Fibroblast of the conjunctiva (primary cell): ENCODE measurements around the gene NTSR2.

Source experiments
- DNase-seq: peaks from one replicate; pipeline ENCODE4 v3.0.0-alpha.2; 2010; ENCODE audit warnings: low read depth

The NTSR2 gene

DNA sequence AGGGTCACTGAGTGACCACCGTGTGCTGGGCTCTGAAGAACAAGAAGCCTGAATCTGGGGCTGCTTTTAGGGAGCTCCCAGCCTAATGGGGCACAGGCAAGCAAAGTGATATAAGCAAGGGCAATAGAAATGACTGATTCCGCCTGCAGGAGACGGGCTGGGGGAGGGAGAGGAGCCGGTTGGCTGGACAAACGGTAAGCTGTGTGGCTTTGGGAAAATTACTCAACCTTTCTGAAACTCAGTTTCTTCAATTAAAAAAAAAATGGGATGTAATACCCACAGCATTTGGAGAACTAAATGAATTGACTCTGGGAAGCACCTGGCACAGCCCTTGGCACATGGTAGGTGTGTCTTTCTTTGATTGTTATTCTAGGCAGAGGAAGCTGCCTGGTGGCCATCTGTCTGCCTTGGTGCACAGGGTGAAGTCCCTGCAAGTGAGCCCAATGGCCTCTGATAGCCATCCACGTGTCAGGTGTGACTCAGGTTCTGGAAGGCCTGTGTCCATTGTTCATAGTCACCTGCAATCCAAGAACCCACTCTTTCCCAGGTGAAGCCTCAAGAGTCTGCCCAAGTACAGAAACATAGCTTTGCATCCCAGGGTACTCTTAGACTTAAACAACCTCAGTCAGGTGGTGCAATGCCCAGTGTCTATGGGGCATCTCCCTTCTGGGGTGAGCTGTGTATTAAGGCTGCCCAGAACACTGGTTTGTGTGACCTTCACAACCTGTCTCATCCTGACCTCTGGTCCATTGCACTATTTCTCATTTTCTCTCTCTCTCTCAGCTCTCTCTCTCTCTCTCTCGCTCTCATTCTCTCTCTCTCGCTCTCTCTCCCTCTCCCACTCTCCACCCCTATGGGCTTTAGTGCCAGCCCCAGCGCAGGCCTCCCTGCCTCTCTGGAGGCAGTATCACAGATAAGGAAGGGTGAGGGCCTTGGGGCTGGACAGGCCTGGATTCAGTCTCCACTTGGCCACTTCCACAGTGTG lies 30.0 kb upstream of the NTSR2 start:
- DNase-seq: no peak

DNA sequence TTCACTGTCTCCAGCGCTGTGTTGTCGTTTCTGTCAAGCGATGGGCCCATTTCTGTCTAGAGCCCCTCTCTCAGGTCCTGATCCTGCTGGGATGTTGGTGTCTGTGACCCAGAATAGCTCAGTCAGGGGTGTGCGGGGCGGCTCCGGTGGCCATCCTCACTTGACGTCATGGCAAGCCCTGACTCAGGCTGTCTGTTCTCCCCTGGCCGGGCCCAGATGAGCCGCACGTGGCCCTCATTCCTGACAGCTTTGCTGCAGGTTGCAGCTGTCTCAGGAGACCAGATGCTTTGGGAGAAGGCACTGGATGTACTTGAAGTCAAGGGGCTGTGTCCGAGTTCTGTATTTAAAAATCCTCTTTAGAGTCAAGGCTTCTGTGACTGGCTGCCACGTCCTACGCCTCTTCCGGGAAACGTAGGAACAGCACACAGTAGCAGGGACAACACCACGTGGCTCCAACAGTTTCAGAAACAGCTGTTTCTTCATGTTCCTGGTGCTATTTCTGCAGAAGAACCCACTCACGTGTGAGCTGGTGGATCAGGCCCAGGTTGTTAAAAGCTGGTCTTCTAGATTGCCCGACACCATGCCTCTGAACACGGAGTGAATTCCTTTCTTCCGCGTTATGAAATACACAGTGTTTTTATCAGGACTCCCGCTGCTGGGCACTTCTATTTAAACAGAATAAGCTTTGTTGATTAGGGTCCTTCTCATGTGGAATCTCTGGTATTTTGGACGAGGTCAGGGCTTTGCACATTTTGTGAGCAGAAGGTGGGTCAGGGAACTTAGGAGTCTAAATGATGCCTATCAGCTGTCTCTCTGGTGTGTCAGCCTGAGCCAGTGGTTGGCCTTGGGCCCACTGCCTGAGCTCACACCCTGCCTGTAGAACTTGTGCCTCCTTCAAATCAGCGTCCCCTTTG lies 28.3 kb upstream of the NTSR2 start:
- no peak for DNase-seq

DNA sequence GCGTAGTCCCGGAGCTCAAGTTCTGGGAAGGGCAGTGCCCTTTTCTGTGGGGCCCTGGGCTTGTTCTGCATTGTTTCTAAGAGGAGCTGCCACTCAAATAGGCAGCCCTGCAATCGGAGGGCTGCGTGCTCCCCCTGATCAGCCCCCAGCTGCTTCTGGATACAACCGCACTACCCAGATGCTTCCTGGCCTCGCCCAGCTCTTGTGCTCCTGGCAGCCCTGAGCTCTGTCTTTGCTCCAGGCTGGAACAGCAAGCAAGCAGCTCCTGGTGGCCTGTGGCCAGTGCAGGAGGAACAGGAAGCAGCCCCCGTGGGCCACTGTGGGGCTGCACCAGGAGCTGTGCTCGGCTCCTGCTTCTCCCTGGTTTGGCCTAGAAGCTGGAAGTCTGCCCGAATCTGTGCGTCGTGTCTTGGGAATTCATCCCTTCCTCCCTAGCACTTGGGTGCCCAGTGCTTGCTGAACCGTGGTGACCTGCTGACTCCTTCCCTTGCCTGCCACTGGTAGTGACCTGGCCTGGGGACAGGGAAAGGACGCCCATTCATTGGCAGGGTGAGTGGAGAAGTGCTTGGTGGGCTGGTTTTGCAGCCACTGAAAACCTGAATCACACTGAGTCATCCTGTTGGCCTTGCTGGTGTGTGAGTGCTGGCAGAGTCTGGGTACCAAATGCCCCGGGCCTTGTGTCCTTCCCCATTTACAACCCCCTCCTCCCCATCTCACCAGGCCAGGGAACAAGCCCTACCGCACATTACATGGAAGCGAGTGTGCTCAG lies 27.3 kb upstream of the NTSR2 start:
- no peak for DNase-seq

DNA sequence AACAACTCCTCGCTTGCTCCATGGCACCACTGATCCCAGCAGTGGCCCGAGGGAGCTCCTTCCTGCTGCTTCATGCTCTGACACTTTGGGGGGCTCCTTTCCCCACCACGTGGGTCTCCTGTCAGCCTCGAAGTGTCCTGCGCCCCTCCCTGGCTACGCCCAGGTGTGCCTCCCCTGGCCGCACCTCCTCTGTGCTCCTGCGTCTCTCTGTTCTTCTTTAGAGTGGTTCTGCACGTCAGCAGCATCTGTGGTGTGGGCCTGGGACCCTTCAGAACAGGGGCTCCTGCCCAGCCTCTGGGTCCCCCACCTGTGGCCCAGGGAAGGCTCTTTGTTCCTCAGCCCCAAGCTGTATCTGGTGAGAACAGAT lies 26.7 kb upstream of the NTSR2 start:
- no peak for DNase-seq

DNA sequence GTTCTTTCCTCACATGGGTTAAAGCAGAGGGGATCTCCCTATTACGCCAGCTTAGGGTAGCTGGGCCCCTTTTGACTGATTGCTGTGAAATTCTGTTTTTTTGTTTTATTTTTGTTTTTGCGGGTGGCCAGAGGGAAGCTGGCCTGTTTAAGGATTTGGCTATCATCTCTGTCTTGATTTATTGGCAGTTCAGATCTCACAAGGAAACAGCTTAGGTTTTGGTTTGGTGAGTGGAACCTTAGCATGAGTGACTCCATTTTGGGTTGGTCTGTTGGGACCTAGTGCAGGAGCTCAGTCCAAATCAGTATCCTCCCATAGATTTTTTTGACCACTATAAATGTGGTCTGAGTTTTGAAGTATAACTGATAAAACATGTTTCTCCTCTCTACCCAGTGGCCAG lies 25.6 kb upstream of the NTSR2 start:
- no peak for DNase-seq

DNA sequence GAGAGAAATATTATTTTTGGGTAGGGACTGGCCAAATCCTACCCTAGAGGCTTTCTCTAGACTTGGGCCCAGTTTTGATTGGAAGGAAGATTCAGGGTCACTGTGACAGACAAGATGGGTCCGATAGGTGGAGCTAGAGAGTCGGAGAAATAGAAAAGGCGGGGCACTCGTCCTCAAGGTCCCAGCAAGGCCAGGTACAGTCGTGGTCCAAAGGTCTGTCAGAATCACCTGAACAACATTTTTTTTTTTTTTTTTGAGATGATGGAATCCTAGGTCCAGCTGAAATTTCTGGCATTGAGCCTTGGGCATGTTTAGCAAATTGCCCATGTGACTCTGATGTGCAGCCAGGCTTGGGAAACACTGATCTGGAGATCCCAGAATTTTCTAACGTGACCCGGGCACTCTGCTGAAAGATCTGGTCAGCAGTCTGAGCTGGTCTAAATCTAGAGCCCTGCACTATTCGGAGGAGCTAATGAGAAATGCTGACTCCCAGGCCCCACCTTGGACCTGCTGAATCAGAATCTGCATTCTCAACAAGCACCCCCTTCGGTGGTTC lies 23.0 kb upstream of the NTSR2 start:
- DNase-seq: no peak

DNA sequence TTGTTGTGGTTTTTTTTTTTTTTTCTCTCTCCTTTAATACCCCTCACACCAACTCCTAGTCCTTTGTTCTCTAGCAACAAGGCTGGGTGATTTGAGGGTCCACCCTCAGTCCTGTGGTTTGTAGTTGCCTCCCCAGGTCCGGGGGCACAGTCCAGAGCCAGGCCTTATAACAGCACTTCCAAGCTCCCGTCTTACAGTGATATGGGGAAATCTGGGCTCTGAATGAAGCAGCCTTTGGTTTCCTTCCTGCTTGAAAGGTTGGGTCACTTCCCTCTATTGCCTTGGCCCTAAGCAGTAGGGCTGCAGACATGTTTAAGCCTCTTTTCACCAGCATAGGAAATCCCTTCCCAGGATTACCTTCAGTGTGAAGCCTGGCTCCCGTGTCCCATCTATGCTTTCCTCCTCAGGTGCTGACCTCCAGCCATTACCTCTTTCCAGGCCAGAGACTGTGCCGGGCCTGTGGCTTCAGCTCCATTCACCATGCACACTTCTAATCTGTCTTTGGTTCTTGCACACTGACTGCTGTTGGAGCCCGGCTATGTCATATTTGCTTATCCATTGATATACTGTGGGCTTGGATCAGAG lies 21.2 kb upstream of the NTSR2 start:
- DNase-seq: no peak

DNA sequence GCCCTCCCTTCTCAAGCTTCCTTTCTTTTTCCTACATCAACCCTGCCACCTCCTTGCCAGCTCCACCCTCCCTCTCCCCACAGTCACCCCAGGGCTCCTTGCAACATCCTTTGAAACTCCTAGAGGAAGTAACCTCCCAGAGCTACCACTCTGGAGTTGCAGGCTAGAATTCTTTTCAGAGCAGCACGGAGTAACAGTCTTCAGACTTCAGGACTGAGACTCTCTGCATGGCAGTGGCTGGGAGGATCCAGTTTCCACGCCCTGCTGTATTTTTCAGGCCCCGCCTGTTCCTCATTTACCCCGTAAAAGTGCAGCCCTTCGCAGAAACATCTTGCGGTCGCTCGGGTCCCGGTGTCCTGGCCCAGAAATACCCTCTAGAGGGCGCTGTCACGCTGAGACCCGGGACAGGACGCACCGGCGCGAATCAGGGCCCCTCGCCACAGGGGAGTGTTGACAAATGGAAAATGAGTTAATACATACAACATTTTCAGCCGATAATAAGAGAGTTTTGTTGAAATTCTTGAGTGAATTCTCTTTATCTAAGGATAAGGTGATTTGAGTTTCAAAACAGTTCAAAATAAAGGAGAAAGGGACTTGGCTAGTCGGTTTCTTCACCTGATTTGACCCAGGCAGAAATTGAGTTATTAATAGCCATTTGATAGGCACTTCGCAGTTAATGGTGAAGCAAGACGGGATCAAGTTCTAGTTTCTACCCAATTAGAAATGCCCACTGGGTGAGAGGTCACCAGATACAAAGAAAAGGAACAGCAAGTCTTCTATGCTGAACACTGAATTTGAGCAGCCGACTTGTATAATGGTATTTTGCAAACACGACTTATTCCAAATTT lies 18.5 kb upstream of the NTSR2 start:
- DNase-seq: peak; percentile 67

DNA sequence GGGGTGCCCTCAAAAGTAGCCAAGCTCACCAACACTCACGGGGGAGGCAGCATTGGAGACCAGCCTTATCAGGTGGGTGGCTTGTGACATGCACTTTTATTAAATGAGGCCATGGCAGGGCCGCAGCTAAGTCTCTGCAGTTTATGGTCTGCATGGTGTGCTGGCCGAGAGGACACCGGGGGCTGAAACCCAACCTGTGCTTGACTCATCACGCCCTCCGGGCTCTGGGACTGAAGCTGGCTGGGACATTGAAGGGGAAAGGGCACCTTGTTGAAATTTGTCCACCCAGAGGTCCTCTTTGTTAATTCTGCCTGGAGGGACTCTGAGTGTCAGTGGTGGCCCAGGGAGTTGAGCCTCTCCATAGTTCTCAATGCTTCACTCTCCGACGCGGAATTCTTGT lies 17.7 kb upstream of the NTSR2 start:
- DNase-seq: no peak

DNA sequence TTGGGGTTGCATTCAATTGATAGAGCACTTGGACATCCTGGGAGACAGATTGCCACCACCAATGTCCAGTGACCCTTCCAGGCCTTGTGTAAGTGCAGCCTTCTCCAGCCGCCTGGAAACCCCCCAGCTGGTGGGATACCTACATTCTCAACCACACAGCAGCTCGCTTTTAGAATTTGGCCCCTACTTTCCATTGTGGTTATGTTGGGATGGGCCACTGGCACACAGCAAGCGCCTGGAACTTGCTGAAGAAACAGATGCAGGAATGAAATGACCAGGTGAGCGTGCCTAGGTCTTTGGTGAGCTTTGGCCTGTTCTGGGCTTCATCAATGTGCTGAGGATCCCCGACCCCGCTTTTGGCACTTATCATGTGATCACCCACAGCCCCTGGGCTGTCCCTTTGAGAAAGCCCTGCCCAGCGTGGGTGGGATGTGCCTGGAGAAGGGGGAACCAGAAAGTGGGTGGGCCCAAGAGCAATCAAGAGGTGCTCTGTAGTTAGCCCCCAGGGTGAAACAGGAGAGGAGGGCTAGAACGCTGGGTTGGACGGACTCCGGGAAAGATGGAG lies 16.0 kb upstream of the NTSR2 start:
- no peak for DNase-seq

DNA sequence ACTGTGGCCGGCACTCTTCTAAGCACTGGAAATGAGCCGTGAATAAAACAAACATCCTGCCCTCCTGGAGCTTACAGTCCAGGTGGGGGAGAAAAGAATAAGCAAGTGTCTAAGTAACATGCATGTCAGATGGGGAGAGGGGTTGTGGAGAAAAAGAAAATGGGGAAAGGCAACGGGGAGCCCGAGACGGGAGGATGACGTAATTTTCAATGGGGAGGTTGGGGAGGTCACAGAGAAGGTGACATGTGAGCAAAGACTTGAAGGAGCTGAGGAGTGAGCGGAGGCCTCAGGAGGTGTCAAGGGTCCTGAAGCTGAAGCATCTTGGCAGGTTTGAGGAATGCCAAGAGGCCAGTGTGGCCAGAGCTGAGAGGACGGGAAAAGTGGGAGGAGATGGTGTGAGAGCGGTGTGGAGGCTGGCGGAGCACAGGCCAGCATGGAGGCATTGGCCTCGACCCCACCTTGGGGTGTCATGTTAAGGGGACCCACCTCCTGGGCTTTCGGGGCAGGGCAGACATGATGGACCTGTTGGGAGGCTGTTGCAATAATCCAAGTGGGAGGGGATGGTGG lies 15.0 kb upstream of the NTSR2 start:
- DNase-seq: no peak

DNA sequence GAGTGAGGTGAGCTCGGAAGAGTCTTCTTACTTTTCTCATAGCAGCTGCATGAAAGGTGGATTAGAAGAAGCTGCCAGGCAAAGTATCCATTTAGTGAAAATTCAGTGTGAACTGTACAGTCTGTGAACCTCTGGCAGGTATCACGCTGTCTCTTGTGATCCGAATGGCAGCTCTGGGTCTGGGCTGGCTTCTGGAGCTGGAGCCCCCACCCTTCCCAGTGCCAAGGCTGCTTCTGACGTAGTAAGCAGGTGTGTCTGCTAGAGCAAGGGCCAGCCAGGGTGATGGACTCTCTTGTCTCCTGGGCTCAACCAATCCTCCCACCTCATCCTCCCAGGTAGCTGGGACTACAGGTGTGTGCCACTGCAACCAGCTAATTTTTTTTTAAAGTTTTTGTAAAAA lies 14.0 kb upstream of the NTSR2 start:
- no peak for DNase-seq

DNA sequence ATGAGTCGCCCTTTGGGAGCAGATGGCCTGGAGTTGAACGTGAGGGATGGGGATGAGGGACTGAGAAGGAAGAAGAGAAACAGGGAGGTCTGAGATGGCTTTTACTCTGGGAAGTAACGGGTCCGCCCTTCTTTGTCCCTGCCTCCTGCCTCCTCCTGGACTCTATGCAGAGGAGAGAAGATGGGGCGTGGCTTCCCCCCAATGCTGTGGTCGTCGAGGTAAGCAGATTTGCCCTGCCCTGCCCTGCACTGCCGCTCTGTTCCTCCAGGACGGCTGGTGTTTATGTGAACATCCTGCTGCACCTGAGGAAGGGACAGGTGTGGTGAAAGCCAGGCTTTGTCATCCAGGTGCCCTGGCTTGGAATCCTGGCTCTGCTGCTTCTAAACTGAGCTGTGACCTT lies 13.5 kb upstream of the NTSR2 start:
- DNase-seq: no peak

DNA sequence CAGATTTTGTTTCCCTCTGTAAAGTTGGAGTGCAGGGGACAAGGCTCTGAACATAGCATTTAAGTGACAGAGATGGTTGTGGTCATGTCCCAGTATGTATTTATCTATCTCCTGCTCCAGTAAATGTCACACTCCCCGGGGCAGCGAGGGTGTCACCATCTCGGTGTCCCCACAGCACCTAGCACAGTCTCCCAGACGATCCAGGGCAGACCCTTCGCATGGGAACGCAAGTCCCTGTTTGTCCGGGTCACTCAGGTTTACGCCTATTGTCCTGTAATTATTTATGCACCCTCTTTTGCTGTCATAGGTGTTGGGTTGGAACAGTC lies 12.6 kb upstream of the NTSR2 start:
- DNase-seq: no peak

DNA sequence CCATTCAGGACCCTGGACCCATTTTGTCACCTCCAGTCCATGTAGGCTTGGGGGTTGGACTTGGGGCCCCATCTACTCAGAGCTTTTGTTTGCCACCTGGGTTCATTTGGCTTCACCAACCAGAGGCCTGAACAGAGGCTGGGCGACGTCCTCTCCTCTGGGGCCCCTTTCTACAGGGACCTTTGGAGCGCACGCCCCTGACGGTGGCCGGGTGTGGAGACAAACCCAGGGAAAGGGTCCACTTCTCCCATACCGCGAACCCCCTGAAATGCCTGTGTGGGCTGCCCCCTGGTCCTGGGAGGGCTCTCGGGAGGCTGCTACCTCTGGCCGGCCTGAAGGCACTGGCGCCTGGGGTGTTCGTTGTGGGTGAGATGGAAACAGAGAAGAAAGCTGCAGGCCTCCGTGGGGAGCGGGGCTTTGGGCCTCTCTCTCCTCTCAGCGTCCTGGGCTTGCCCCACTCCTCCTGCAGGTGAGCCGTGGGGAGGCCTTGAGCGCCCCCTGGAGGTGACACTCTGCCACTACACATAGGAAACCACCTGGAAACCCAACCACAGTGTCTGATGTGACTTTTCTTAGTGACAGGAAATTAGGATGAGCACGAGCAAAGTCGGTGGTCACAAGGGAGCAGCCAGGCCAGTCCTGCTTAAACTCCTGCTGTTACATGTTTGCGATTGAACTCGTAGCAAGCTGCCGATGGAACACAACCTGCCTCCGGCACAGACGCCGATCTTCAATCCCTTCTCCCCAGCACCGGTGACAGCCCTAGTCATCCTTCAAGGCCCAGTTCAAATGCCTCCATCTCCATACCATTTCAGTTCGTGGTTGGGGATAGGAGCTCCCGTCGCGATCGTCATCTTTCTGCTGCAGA lies 12.0 kb upstream of the NTSR2 start:
- no peak for DNase-seq

DNA sequence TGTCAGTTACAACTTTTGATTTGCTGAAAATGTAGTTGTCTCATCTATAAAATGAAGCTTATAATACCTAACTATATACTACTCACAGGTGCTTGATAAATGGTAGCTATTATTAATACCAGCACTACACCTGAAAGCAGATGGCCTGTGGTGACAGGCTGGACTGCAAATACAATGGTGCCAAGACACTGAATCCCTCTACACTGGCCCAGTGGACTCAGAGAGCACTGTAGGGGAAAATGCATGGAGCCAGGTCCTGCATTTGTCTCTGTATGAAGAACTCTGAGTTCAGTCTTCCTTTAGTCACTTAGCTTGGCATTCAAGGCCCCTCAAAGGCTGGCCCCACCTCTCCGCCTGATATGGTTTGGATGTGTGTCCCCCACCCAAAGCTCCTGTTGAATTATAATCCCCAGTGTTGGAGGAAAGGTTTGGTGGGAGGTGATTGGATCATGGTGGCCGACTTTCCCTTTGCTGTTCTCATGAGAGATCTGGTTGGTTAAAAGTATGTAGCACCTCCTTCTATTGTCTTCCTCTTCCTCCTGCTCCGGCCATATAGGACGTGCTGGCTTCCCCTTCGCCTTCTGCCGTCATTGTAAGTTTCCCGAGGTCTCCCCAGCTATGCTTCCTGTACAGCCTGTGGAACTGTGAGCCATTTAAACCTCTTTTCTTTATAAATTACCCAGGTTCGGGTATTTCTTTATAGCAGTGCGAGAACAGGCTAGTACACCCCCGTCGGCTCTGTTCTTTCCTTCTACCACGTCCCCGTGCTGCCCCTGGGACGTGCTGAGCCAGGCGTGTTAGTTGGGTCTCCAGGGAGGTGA lies 11.1 kb upstream of the NTSR2 start:
- no peak for DNase-seq

DNA sequence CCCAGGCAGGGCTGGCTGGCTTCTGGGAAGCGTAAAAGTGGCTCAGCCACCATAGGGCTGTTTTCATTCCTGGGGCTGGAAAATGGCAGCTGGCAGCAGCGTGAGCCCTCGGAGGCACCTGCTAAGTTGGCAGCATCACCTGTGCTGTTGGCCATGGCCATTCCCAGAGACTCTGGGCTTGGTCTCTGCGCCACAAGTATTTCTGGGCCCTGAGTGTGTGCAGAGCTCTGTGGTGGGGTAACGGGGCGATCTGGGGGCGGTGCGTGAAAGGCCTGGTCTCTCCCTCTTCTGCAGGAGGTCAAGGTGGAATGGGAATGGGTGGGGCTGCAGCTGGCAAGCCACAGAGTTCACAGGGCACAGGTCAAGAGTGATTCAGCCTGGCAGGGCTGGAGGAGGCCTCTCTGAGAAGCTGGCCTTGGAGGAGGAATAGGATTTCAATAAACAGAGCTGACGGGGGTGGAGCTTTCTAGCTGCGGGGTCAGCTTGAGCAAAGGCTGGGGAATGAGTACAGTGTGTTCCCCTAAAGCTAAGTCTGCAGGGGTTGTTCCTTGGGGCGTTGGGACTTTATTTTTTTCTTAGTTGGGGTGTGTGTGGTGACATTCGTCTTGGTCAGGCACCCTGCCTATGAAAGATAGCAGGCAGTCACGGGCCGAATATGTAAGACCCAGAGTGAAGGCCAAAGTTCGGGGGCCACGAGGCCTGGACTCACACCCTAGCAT lies 10.3 kb upstream of the NTSR2 start:
- DNase-seq: peak; percentile 30
